Keratinocyte (primary cell): ENCODE results near the gene EXOC4.

Source experiments
- CTCF ChIP-seq, 3 experiments: IDR thresholded peaks in 1 of 3; conservative IDR thresholded peaks in 1 of 3; optimal IDR thresholded peaks in 1 of 3; 2 replicates in 2 of 3; 3 replicates in 1 of 3; pipeline versions ENCODE3 to v1.5.1; 2011; ENCODE audit warnings: low read length in 3 of 3, mild to moderate bottlenecking in 3 of 3, moderate library complexity in 2 of 3, control low read depth in 1 of 3, inconsistent platforms in 1 of 3; ENCODE audit not compliant: insufficient read depth in 2 of 3; ENCODE audit errors: extremely low read depth in 1 of 3
- EZH2 ChIP-seq: IDR thresholded peaks from one replicate; pipeline ENCODE4 v1.6.1; 2012; ENCODE audit warnings: inconsistent platforms, mild to moderate bottlenecking, low read length, moderate library complexity

GRCh38 chr7:133611955-133612354 lies 359.1 kb downstream of the EXOC4 start:
- TF ChIP-seq CTCF (optimal IDR thresholded peaks at IDR 0.05 in 1 of 3, IDR thresholded peaks at IDR 0.05 in 1 of 3, conservative IDR thresholded peaks at IDR 0.05 in 1 of 3; ENCODE audit: extremely low read depth in 1 of 3, insufficient read depth in 2 of 3, low read length in 3 of 3), result no peak
- no peak for TF ChIP-seq EZH2
